ENCODE data around the gene RAD51. TPM values are rescaled to one million over a fixed set of nuclear protein-coding genes. Genes with fewer than 3 reads are reported as not detected.

The RAD51 gene
- total and polyA plus RNA-seq, 9 of the 15 experiments (the other 6 are each of a cell fraction or from before 2014, with no cell fraction given) = 16.0 to 63.8 (median 34.6) TPM

DNA sequence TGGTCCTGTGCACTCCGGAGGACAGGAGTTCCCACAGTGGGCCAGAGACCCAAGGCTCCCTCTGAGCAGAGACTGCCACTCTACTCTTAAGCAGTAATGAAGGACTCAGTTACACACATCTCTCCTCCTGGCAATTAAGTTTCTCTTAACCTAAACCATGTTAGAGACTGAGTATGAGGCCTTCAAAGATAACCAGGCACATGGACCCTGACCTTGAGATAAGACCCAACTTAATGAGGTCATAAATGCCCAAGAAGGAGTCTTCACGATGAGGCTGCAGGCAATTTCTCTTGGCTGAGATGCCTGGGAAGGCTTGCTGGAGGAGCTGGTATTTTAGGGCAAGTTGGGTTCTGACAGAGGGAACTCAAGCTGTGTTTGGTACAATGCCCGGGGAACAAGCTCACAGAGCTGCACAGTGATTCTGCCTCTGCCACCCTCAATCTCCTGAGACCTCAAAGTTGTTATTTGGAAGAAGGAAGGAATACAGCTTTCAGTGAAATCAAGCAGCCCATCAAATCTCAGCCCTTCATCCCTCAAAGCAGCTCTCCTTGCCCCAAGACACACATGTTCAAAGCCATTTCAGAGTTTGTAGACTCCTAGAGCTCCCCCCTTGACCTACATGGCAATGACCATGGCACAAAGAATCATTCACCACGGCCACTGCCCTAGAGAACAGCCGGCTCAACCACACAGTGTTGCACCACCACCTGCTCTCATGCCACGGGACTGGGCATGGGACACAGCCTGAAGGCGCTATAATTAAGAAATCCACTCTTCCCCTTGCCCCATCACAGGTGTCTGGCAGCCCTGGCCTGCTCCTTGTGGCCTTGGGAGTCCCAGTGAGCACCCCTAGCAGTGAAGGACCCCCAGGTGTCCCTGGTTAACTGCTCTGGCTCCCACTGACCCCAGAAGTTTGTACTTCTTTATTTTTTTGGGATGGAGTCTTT is 53.0 kb downstream of the RAD51 start (continued):
- TF ChIP-seq ZNF57 (CRISPR knock-in tag; IDR thresholded peaks at IDR 0.05) (no peak), PHF20 (IDR thresholded peaks at IDR 0.05; ENCODE audit: partially characterized antibody) (no peak), NR2C2 (CRISPR knock-in tag; IDR thresholded peaks at IDR 0.05) (no peak), NR2C2 (tag; IDR thresholded peaks at IDR 0.05) (peak; percentile 56), ZC3H8 (IDR thresholded peaks at IDR 0.05) (no peak), TAF9B (IDR thresholded peaks at IDR 0.05; ENCODE audit: partially characterized antibody) (no peak), NONO (IDR thresholded peaks at IDR 0.05; ENCODE audit: low read depth in 2 of 2, low read length in 1 of 2) (no peak), HMG20B (CRISPR knock-in tag; IDR thresholded peaks at IDR 0.05) (no peak), RBM39 (optimal IDR thresholded peaks at IDR 0.05; ENCODE audit: low read depth, low read length) (no peak), VEZF1 (CRISPR knock-in tag; IDR thresholded peaks at IDR 0.05) (no peak), REST (IDR thresholded peaks at IDR 0.05; ENCODE audit: borderline replicate concordance) (no peak), REST (CRISPR knock-in tag; IDR thresholded peaks at IDR 0.05; ENCODE audit: low read depth) (no peak), TSHZ1 (CRISPR knock-in tag; IDR thresholded peaks at IDR 0.05) (no peak), TRIM28 (IDR thresholded peaks at IDR 0.05) (no peak), MTA2 (IDR thresholded peaks at IDR 0.05; ENCODE audit: low read depth) (no peak), HNRNPL (IDR thresholded peaks at IDR 0.05; ENCODE audit: low read depth, low read length) (no peak)
